Naive thymus-derived CD8-positive, alpha-beta T cell (primary cell): ENCODE results near the gene ALK. TPM values are rescaled to one million over a fixed set of nuclear protein-coding genes. Genes with fewer than 3 reads are reported as not detected.

Experiments
- ATAC-seq, 2 donors: fragments of 150-1000 bp; cut with Tn5 transposase in 1 of 2; sonication (Bioruptor Pico), chemical (Tn5 transposase) in 1 of 2; 1 replicate in 1 of 2; 2 replicates in 1 of 2; pipeline ENCODE4 v1.10.0; 2021; ENCODE audit warnings: mild to moderate bottlenecking in 2 of 2, moderate library complexity in 2 of 2
- POLR2A ChIA-PET: fragments of 350-600 bp; sonication (Branson Sonifier 250); formaldehyde crosslinking; loops from one replicate; lab custom pipeline; 2021; ENCODE audit warnings: antibody characterized with exemption; lab: Charles Lee
- DNase-seq, 10 donors: peaks; one replicate each; pipeline versions ENCODE4 v3.0.0 to v3.0.0-alpha.2; 2020 to 2022
- H3K27ac Mint-ChIP-seq, 10 donors: one replicate each; pipeline ENCODE4 v1.8.0; 2020 to 2022; ENCODE audit warnings: mild to moderate bottlenecking in 10 of 10, mixed read lengths in 10 of 10, moderate library complexity in 4 of 10, inconsistent platforms in 1 of 10
- H3K27me3 Mint-ChIP-seq, 5 donors: one replicate each; pipeline ENCODE4 v1.8.0; 2021 to 2022; ENCODE audit warnings: mixed read lengths in 5 of 5
- H3K36me3 Mint-ChIP-seq, 3 donors: one replicate each; pipeline ENCODE4 v1.8.0; 2020 to 2022; ENCODE audit warnings: mixed read lengths in 3 of 3, mild to moderate bottlenecking in 2 of 3, inconsistent platforms in 1 of 3
- H3K4me1 Mint-ChIP-seq, 4 donors: one replicate each; pipeline ENCODE4 v1.8.0; 2021 to 2022; ENCODE audit warnings: mixed read lengths in 4 of 4
- H3K4me3 Mint-ChIP-seq, 10 donors: one replicate each; pipeline ENCODE4 v1.8.0; 2020 to 2022; ENCODE audit warnings: mild to moderate bottlenecking in 10 of 10, mixed read lengths in 10 of 10, moderate library complexity in 6 of 10, inconsistent platforms in 1 of 10
- H3K9me3 Mint-ChIP-seq, 9 donors: one replicate each; pipeline ENCODE4 v1.8.0; 2020 to 2022; ENCODE audit warnings: mixed read lengths in 9 of 9, mild to moderate bottlenecking in 3 of 9, inconsistent platforms in 1 of 9, moderate library complexity in 1 of 9
- polyA plus RNA-seq, 3 donors: library from polyadenylated mRNA; unstranded; fragments of 300-500 nt; fragmentation: Illumina TruSeq; gene quantifications; one replicate each; pipeline ENCODE4 v1.2.3, GENCODE V29; 2021
- total RNA-seq, 8 experiments: library from RNA in 2 of 8; stranded (reverse) in 2 of 8; gene quantifications; one replicate each; pipeline ENCODE4 v1.2.3 and lab custom pipeline; 2021 to 2026

ALK gene
- total and polyA plus RNA-seq, 5 experiments from 2014 or later = 0.10 TPM; not detected in 4

- peaks cover 0 to 38% (median 8%) of the 10 kb centered on the region in 5 donors for H3K27me3 Mint-ChIP-seq
- H3K9me3 Mint-ChIP-seq = peaks cover 0 to 20% (median 9%) of the 10 kb centered on the region in 9 donors
Measured at GRCh38 chr2:29664578-29664977, 256.8 kb downstream of the ALK start.

GRCh38 chr2:29663268-29663667 lies 258.1 kb downstream of the ALK start:
- no peak for ATAC-seq
- Mint-ChIP-seq H3K36me3 (peaks cover 0 to 2% (median 0%) of the 10 kb centered on the region in 3 donors), H3K4me3 (no peak overlapping the region), H3K4me1 (no peaks in the 10 kb centered on the region), H3K9me3 (peaks cover 0 to 7% (median under 1%) of the 10 kb centered on the region in 9 donors), H3K27ac (no peak overlapping the region), H3K27me3 (peaks cover 0 to 36% (median 9%) of the 10 kb centered on the region in 5 donors)
- POLR2A ChIA-PET = no interaction called here
- DNase-seq = no peak

More at GRCh38 chr2:29664578-29664977, 256.8 kb downstream of the ALK start:
- POLR2A ChIA-PET = no interaction called here
- ATAC-seq (no peak), DNase-seq (no peak)
- peaks cover 0 to 15% (median 0%) of the 10 kb centered on the region in 3 donors for H3K36me3 Mint-ChIP-seq
- no peak overlapping the region for H3K4me3 Mint-ChIP-seq
- H3K4me1 Mint-ChIP-seq = no peaks in the 10 kb centered on the region
- no peak overlapping the region for H3K27ac Mint-ChIP-seq

GRCh38 chr2:29662861-29663260 lies 258.5 kb downstream of the ALK start:
- Mint-ChIP-seq H3K9me3 (peaks cover 0 to 3% (median 0%) of the 10 kb centered on the region in 9 donors), H3K27me3 (peaks cover 0 to 36% (median 10%) of the 10 kb centered on the region in 5 donors), H3K27ac (no peak overlapping the region), H3K4me3 (no peak overlapping the region), H3K4me1 (no peaks in the 10 kb centered on the region), H3K36me3 (no peaks in the 10 kb centered on the region)
- no peak for ATAC-seq
- DNase-seq = no peak
- POLR2A ChIA-PET = no interaction called here

- H3K27ac Mint-ChIP-seq = no peak overlapping the region
- H3K9me3 Mint-ChIP-seq = no peaks in the 10 kb centered on the region
- no peak for DNase-seq
- no peak overlapping the region for H3K4me3 Mint-ChIP-seq
- ATAC-seq = no peak
- POLR2A ChIA-PET = no interaction called here
- no peaks in the 10 kb centered on the region for H3K4me1 Mint-ChIP-seq
- peaks cover 0 to 34% (median 15%) of the 10 kb centered on the region in 5 donors for H3K27me3 Mint-ChIP-seq
- H3K36me3 Mint-ChIP-seq = no peaks in the 10 kb centered on the region
Measured at GRCh38 chr2:29660201-29660600, 261.2 kb downstream of the ALK start.

GRCh38 chr2:29659178-29659577 lies 262.2 kb downstream of the ALK start:
- H3K4me1 Mint-ChIP-seq = no peaks in the 10 kb centered on the region
- H3K4me3 Mint-ChIP-seq = no peak overlapping the region
- no peak overlapping the region for H3K27ac Mint-ChIP-seq
- DNase-seq (no peak), ATAC-seq (no peak)
- POLR2A ChIA-PET = no interaction called here
- H3K36me3 Mint-ChIP-seq = no peaks in the 10 kb centered on the region
- peaks cover 2 to 40% (median 16%) of the 10 kb centered on the region in 5 donors for H3K27me3 Mint-ChIP-seq
- no peaks in the 10 kb centered on the region for H3K9me3 Mint-ChIP-seq

- H3K9me3 Mint-ChIP-seq = no peaks in the 10 kb centered on the region
- DNase-seq (no peak), ATAC-seq (no peak)
- POLR2A ChIA-PET = no interaction called here
- no peaks in the 10 kb centered on the region for H3K36me3 Mint-ChIP-seq
- peaks cover 7 to 54% (median 16%) of the 10 kb centered on the region in 5 donors for H3K27me3 Mint-ChIP-seq
- H3K27ac Mint-ChIP-seq = no peak overlapping the region
- H3K4me3 Mint-ChIP-seq = no peak overlapping the region
- no peaks in the 10 kb centered on the region for H3K4me1 Mint-ChIP-seq
Measured at GRCh38 chr2:29657674-29658073, 263.7 kb downstream of the ALK start.

- no peak overlapping the region for H3K27ac Mint-ChIP-seq
- peaks cover 13 to 54% (median 19%) of the 10 kb centered on the region in 5 donors for H3K27me3 Mint-ChIP-seq
- no peaks in the 10 kb centered on the region for H3K36me3 Mint-ChIP-seq
- H3K4me1 Mint-ChIP-seq = no peaks in the 10 kb centered on the region
- no peaks in the 10 kb centered on the region for H3K9me3 Mint-ChIP-seq
- DNase-seq (no peak), ATAC-seq (no peak)
- POLR2A ChIA-PET = no interaction called here
- no peak overlapping the region for H3K4me3 Mint-ChIP-seq
Measured at GRCh38 chr2:29655391-29656086, 265.8 kb downstream of the ALK start.

GRCh38 chr2:29650631-29651097 lies 270.7 kb downstream of the ALK start:
- H3K27ac Mint-ChIP-seq = no peak overlapping the region
- H3K36me3 Mint-ChIP-seq = peaks cover 0 to 21% (median 0%) of the 10 kb centered on the region in 3 donors
- DNase-seq = no peak
- peaks cover 4 to 40% (median 18%) of the 10 kb centered on the region in 9 donors for H3K9me3 Mint-ChIP-seq
- peaks cover 13 to 44% (median 22%) of the 10 kb centered on the region in 5 donors for H3K27me3 Mint-ChIP-seq
- ATAC-seq = no peak
- POLR2A ChIA-PET = no interaction called here
- H3K4me3 Mint-ChIP-seq = no peak overlapping the region
- no peaks in the 10 kb centered on the region for H3K4me1 Mint-ChIP-seq

- Mint-ChIP-seq H3K36me3 (peaks cover 0 to 21% (median 0%) of the 10 kb centered on the region in 3 donors), H3K4me3 (no peak overlapping the region), H3K27ac (no peak overlapping the region), H3K9me3 (peaks cover 6 to 43% (median 18%) of the 10 kb centered on the region in 9 donors), H3K27me3 (peaks cover 3 to 34% (median 17%) of the 10 kb centered on the region in 5 donors), H3K4me1 (no peaks in the 10 kb centered on the region)
- POLR2A ChIA-PET = no interaction called here
- DNase-seq (no peak), ATAC-seq (no peak)
Measured at GRCh38 chr2:29644949-29645348, 276.4 kb downstream of the ALK start.

GRCh38 chr2:29643196-29643595 lies 278.2 kb downstream of the ALK start:
- POLR2A ChIA-PET = no interaction called here
- H3K27me3 Mint-ChIP-seq = peaks cover 4 to 32% (median 15%) of the 10 kb centered on the region in 5 donors
- H3K4me1 Mint-ChIP-seq = no peaks in the 10 kb centered on the region
- H3K9me3 Mint-ChIP-seq = peaks cover 0 to 27% (median 5%) of the 10 kb centered on the region in 9 donors
- peaks cover 0 to 4% (median 0%) of the 10 kb centered on the region in 3 donors for H3K36me3 Mint-ChIP-seq
- ATAC-seq = no peak
- H3K4me3 Mint-ChIP-seq = no peak overlapping the region
- DNase-seq = no peak
- no peak overlapping the region for H3K27ac Mint-ChIP-seq

GRCh38 chr2:29640360-29640759 lies 281.0 kb downstream of the ALK start:
- POLR2A ChIA-PET = no interaction called here
- no peak overlapping the region for H3K4me3 Mint-ChIP-seq
- ATAC-seq = no peak
- no peak overlapping the region for H3K27ac Mint-ChIP-seq
- DNase-seq = no peak
- peaks cover 7 to 32% (median 12%) of the 10 kb centered on the region in 5 donors for H3K27me3 Mint-ChIP-seq
- H3K4me1 Mint-ChIP-seq = no peaks in the 10 kb centered on the region
- H3K9me3 Mint-ChIP-seq = peaks cover 0 to 2% (median 0%) of the 10 kb centered on the region in 9 donors
- H3K36me3 Mint-ChIP-seq = no peaks in the 10 kb centered on the region

- DNase-seq (no peak), ATAC-seq (no peak)
- Mint-ChIP-seq H3K4me3 (no peak overlapping the region), H3K27ac (no peak overlapping the region), H3K27me3 (peaks cover 7 to 39% (median 15%) of the 10 kb centered on the region in 5 donors), H3K36me3 (no peaks in the 10 kb centered on the region), H3K4me1 (no peaks in the 10 kb centered on the region), H3K9me3 (peaks cover 0 to 5% (median 0%) of the 10 kb centered on the region in 9 donors)
- POLR2A ChIA-PET = no interaction called here
Measured at GRCh38 chr2:29638641-29639040, 282.7 kb downstream of the ALK start.

- Mint-ChIP-seq H3K27me3 (peaks cover 14 to 54% (median 20%) of the 10 kb centered on the region in 5 donors), H3K4me1 (no peaks in the 10 kb centered on the region), H3K27ac (no peak overlapping the region), H3K9me3 (peaks cover 0 to 3% (median 0%) of the 10 kb centered on the region in 9 donors), H3K4me3 (no peak overlapping the region), H3K36me3 (no peaks in the 10 kb centered on the region)
- ATAC-seq (no peak), DNase-seq (no peak)
- POLR2A ChIA-PET = no interaction called here
Measured at GRCh38 chr2:29634916-29635315, 286.5 kb downstream of the ALK start.
